ENCODE data around the gene CUBN.
A peak's percentile ranks its signal among the peaks of the same experiment; 100 is the strongest.

CUBN gene

DNA sequence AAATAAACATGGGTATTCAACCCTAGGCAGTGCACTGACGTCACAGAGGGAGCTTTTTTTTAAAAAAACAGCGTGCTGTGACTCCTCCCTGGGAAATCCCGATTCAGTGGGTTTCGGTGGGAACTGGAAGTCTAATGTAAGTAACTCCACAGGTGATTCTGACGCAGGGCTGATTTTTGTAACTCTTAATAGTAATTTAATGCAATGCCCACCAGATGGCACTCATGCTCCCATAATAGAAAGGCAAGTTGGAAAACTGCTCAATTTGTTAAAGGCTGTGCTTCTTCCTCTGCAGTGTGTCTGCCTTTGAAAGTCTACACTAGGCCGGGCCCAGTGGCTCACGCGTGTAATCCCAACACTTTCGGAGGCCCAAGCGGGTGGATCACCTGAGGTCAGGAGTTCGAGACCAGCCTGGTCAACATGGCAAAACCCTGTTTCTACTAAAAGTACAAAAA, 301.5 kb downstream of the CUBN start:
- DNase-seq = peak in 42 of 58 donors; percentile 4 to 65 (median 24)

DNA sequence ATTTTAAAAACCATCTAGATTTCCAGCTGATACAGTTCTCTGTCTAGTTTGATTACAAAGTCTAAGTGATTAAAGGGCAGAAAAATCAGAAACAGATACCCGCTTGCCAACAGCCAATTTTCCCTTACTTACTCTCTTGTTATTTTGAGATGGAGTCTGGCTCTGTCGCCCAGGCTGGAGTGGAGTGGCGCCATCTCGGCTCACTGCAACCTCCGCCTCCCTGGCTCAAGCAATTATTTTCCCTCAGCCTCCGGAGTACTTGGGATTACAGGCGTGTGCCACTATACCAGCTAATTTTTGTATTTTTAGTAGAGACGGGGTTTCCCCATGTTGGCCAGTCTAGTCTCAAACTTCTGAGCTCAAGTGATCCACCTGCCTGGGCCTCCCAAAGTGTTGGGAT, 302.1 kb downstream of the CUBN start:
- peak in 1 of 58 donors; percentile 4 for DNase-seq

DNA sequence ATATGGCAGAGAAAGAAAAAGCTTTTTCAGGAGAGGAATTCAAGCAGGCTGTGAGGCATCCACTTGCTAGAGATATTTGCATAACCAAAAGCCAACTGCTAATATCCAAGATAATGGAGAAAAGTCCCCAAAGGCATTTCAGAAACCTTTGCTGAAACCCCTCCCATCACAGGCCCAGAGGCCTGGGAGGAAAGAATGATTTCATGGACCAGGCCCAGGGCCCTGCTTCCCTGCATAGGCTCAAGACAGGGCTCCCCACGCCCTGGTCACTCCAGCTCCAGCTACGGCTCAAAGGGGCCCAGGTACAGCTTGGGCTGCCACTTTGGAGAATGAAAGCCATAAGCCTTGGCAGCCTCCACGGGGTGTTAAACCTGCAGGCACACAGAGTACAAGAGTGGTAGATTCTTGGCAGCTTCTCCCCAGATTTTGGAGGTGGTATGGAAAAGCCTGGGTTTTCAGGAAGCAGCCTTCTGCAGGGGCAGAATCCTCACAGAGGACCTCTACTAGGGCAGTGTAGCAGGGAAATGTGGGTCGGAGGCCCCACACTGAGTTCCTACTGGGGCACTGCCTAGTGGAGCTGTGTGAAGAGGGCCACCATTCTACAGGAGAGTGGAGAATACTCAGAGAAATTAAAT, 306.8 kb downstream of the CUBN start:
- peak in 1 of 58 donors; percentile 5 for DNase-seq

DNA sequence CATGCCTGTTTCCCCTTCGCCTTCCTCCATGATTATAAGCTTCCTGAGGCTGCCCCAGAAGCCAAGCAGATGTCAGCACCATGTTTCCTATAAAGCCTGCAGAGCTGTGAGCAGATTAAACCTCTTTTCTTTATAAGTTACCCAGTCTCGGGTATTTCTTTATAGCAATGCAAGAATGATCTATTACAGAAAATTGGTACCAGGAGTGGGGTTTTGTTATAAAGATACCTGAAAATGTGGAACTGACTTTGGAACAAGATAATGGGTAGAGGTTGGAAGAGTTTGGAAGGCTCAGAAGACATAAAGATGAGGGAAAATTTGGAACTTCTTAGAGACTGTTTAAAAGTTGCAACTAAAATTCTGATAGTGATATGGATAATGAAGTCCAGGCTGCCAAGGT, 307.6 kb downstream of the CUBN start:
- no peak for DNase-seq

DNA sequence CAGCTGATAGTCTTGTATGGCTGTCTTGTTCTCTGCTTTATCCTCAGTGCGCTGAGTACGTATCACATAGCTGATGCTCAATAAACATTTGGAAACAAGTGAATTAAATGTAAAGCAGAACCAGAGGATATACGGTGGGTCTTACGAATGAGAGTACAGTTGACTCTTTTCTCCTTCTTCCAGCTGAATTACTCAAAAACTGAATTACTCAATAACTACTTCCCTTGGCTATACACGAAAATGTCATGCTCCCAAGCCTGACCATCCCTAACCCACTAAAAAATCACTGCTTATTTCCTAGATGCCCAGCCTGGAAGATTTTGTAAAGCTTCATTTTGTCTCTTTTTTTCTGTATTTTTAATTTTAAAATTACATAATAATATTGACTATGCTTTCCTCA, 309.2 kb downstream of the CUBN start:
- no peak for DNase-seq

DNA sequence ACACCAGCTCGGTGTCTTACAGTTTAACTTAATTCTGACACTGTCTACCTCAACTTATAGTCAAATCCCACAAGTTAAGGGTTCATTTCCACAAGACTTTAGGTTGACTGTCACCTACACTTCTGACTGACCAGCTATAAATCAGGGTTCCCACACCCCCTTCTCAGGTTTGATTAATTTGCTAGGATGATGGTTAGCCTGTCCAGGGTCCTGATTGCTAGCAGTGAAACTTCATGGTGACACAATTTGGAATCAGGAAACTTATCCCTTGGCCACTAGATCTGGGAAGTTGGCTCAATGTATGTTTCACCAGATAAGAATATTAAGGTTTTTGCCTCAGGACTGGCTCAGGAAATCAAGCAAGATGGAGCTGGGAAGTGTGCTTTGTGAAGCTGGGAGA, 309.6 kb downstream of the CUBN start:
- DNase-seq = no peak

DNA sequence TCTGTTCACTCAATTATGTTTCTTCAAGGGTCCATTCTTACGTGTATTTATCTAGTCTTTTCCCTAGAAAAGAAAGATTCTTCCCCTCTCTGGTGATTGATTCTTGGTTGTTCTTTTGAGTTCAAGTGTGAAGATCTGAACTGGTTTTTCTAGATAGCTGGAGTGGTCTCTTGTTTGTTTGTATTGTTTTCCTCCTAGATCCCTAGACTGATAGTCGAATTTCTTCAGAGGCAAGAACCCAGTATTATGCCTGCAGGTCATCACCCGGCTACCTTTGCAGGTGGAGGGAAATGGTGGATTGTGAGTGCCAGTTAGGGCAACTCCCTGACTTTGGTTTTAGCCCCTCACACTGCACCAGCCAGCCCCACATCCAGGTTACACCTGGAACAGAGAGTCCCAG, 310.2 kb downstream of the CUBN start:
- DNase-seq = no peak

DNA sequence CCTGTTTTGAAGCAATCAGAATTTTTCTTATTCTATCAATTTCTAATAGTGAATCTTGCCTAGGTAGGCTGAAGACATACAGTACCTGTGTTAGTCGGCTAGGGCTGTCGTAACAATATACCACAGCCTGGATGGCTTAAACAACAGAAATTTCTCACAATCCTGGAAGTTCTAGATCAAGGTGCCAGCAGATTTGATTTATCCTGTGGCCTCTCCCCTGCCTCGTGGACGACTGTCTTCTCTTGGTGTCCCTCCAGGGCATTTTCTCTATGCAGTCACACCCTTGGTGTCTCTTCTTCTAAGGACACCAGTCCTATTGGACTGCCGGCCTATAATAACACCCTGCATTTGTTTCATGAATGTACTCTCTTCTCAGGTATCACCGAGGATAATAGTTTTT, 310.6 kb downstream of the CUBN start:
- no peak for DNase-seq

DNA sequence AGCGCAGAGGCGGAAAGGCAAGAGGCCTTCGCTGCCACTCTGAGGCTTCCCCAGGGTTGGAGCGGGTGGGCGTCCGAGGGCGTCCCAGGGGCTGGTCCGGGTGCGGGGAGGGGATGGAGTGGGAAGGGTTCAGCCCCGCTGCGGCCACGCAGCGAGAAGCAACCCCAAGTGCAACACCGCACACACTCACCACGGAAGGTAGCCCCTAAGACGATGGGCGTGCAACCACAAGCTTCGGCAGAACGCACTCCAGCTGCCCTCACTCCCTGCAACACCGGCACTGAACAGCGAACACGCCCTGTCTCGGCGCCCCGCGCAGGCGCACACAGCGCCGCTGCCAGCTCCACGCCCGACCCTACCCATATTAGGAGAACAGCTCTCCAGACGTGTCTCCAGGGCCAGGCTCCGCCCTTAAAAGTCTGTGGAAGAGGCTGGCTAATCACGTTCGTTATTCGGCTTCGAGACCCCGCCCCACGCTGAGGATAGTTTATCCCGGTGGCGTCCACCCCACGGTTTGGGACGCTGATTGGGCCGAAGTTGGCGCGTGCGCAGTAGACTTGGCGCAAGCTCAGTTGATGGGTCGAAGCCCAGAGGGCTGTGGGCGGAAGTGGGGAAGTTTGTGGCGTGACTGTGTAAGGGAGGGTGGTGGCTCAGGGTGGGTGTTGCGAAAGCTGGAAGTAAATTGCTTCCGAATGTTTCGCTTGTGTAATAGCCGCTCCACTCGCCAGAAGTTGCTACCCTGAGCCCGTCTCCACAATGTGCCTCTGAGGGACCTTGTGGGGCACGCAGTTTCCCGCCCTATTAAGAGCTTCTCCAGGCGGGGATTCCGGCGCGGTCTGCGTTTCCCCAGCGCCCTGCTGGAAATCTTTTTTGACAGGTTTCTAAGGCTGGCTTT, 312.2 kb downstream of the CUBN start, which contains the start of gene RSU1:
Gene RSU1 (minus strand): TSS at position 300 of the 895 bp plus-strand sequence. CDS start 343 bp downstream, outside the sequence.
- DNase-seq = peak; percentile 95 to 100 (median 99)

DNA sequence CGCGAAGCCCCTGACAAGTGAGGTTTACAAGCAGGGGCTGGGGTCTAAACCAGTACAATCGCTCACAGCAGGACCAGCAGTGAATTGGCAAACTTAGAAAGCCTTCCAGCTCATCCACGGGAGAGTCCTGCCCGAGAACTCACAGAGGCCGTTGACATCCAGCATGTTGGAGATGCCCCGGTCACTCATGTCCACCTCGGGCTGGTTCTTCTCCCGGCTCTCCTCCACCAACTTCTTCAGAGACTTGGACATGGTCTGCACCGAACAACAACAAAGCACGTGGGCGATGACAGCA, 312.8 kb downstream of the CUBN start:
- DNase-seq = peak in 3 of 58 donors; percentile 42 to 72 (median 64)

DNA sequence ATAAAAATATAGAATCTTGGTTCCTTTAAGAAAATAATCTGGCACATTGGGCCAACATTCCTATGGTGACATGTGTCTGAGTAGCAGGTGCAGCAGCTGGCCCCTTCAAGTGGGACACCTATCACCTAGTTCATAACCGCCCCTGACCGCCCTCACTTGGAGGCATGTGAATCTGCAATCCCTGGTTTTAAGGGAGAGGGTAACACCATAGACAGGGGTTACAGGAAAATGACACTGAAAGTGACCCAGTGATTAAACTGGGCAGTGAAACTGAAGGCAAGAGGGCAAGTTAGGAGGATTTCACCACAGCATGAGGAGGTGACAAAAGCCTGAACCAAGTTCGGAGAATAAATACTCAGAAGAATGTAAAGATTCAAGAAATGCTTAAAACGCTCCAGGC, 313.4 kb downstream of the CUBN start:
- DNase-seq = no peak

DNA sequence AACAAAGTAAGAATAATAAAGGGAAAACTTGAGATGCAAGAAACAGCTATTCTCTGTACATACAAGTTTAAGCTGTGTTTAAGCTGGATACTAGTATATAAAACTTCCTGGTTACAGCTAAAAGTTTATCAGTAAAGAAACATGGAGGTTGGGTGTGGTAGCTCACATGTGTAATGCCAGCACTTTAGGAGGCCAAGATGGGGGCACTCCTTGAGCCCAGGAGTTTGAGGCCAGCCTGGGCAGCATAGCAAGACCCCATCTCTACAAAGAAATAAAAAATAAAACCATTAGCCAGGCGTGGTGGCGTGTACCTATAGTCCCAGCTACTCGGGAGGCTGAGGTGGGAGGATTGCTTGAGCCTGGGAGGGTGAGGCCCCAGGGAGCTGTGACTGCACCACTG, 315.6 kb downstream of the CUBN start:
- DNase-seq = no peak

DNA sequence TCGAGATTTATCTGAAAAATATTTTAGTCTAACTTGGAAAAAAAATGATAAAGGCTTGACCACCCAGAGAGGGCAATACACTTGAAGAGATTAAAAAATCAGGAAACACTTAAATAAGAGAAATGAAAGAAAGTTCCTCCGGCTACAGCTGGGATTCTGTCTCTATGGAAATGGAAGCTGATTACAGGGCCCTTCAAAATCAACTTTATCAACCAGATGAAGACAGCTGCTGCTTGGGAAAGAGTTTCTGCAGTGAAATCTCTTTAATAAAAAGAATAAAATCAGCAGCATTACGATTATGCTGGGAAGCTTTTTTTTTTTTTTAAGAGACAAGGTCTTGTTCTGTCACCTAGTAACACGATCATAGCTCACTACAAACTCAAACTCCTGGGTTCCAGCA, 316.9 kb downstream of the CUBN start:
- DNase-seq = no peak

DNA sequence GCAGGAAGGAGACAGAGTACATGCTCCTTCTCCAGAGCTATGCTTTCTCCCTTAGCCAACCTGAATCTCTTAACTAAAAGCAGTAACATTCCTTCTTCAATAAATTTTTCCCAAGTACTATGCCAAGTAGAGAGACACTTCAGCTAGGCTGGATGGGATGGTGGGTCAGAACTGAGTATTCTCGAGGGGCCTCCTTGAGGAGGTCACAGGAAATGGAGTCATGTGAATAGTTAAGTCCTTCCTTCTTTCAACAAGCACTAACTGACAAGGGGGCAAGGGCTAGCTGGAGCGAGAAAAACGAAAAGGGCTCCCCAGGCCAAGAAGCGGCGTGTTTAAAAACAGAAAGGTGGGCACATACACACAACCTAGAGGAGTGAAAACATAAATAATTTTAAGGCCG, 317.8 kb downstream of the CUBN start:
- no peak for DNase-seq

DNA sequence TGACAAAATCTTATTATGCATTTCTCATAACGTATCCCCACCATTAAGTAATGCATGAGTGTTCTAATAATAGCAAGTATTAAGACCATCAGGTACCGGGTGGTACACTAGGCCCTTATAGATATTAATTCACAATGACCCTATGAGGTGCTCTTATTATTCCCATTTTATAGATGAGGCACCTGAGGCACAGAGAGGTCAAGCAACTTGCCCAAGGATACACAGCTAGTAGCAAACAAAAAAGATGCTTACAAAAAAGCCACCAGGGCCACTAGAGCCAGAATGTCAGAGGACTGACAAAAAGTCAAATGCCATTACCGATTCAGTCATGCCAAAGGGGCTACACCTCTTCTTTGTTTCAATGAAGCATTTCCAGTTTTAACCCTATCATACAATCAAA, 318.3 kb downstream of the CUBN start:
- DNase-seq = no peak

DNA sequence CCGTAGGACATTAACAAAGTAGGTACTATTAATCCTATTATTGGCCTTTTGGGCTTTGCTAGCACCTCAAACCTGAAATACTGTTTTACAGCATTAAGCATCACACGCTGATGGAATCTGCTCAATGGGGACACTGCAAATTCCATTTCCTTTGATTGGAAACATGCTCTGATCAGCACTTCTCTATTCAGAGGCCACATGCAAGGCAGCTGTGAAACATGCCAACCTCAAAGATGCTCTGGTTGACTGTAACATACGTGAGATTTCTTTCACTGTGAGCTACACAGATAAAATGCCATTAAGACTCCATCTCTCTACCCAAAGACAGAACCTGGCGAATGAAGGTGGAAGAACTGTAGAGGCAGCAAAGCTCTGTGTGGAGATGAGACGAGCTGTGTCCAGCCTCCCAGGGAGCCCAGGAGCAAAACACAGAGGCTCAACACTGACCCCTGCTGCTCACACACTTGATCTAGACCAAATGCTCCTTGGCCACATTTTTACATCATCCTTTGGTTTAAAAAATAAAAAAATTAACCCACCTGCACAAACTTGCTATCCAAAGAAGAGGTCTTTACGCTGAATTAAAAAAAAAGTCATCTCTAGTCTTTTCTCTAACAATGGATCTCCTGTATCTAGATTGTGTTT, 320.4 kb downstream of the CUBN start:
- DNase-seq = peak in 27 of 58 donors; percentile 0 to 58 (median 10)

DNA sequence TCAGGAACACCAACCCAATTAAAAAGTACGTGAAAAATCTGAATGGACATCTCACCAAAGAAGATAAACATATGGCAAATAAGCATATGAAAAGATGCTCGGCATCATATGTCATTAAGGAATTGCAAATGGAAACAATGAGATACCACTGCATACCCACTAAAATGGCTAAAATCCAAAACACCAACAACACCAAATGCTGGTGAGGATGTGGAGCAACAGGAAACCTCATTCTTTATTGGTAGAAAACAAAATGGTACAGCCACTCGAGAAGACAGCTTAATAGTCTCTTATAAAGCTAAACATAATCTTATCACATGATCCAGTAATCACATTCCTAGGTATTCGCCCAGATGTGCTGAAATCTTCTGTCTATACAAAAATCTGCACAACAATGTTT, 325.5 kb downstream of the CUBN start:
- DNase-seq = no peak

DNA sequence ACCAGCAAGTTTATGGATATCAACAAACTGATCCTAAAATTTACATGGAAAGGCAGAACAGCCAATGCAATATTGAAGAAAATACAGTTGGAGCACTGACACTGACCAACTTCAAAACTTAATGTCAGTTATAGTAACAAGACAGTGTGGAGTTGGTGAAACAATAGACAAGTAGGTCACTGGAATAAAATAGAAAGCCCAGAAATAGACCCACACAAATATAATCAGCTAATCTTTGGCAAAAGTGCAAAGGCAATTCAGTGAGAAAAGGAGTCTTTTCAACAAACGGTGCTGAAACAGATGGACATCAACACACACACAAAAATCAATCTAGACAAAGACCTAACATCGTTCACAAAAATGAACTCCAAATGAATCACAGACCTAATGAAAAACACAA, 326.1 kb downstream of the CUBN start:
- no peak for DNase-seq

DNA sequence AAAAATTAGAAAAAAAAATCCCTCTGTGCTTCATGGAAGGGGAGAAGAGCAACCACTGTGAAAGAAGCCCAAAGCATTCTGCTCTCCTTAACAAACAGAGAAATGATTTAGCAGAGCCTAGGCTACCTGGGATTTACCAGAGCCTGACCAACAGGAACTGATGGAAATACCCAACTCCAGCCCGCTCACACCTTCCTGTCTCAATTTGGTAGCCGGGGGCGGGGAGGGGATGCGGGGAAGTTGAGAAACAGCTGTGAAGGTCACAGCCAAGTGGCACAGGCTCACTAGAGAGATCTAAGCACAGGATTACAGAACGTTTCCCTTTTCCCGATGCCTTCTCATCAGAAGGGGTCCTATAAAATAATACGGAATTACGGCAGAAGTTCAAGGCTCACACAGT, 330.0 kb downstream of the CUBN start:
- no peak for DNase-seq

DNA sequence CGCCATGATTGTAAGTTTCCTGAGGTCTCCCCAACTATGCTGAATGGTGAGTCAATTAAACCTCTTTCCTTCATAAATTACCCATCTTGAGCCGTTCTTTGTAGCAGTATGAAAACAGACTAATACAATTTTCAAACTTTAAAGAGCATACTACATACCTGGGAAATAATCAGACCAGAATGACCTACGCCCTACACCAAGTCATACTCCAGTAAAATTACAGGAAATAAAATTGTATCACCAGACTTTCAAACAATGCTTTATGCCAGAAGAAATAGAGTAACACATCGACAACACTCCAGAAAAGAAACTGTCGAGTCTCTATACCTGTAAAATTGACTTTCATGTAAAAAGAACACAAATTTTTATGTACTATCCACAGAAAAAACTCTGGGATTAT, 331.0 kb downstream of the CUBN start:
- DNase-seq = no peak

DNA sequence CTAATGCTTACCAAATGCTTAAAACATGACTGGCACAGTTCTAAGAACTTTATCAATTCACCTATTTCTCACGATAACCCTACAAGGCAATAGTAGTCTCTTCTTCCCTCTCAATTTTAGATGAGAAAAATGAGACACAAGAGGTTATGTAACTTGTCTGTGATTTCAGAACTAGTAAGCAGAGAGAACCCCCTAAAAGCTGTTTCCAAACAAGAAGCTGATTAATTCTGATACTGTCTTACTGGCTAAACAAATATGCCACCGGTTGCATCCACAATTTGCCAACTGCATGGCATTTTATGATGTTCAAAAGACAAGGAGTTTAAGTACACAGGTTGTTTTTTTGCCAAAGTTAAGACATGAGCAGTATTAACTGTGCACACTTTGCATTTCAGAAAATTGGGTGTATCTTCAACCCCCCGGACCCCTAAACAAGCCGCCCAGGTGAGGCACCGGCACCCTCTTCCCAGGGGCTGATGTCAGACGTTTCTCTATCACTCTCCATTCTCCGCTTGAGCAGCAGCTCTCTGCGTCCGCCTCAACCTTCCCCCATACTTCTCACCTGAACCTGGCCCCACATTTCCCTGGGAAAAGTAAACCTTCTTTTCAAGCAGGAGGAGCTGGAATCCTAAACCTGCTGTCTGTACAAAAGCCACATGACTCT, 334.1 kb downstream of the CUBN start:
- DNase-seq = no peak

DNA sequence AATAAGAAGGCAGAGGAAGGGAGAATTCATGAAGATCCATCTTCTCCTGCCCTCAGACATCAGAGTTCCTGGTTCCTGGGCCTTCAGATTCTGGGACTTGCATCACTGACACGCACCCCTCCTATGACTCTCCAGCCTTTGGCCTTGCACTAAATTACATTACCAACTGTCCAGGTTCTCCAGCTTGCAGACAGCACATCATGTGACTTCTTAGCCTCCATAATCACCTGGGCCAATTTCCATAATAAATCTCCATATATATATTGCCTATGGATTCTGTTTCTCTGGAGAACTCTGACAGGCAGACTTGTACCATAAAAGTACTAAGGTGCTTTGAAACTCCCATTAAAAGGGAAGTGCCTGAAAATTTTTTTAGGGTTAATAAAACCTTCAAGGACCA, 335.6 kb downstream of the CUBN start:
- no peak for DNase-seq

Data from anterior cingulate cortex (tissue), 58 donors.